Measurements from ENCODE around the gene SLC47A1. TPM values are rescaled to one million over a fixed set of nuclear protein-coding genes. Genes with fewer than 3 reads are reported as not detected.

Gene SLC47A1
- total and polyA plus RNA-seq, 2 of the 13 experiments (the other 11 are each of a cell fraction or from before 2014, with no cell fraction given) = 42.1 to 67.5 TPM

- TF ChIP-seq ATF2 (CRISPR knock-in tag; IDR thresholded peaks at IDR 0.05) (0 out of 2 replicates have a peak, but pooled peaks have one; percentile 22), MIER3 (CRISPR knock-in tag; IDR thresholded peaks at IDR 0.05; ENCODE audit: borderline replicate concordance) (no peak), EP300 (IDR thresholded peaks at IDR 0.05; ENCODE audit: low read depth in 2 of 2, low read length in 2 of 2) (peak in 1 of 2 experiments; percentile 58; a peak in 1 of 4 replicates), EP300 (CRISPR knock-in tag; IDR thresholded peaks at IDR 0.05; ENCODE audit: borderline replicate concordance) (no peak), PHF21A (CRISPR knock-in tag; IDR thresholded peaks at IDR 0.05) (peak; percentile 55; the same call in 1 of the 2 replicates), ZNF614 (CRISPR knock-in tag; IDR thresholded peaks at IDR 0.05; ENCODE audit: borderline replicate concordance) (0 out of 2 replicates have a peak, but pooled peaks have one; percentile 10), RXRB (CRISPR knock-in tag; IDR thresholded peaks at IDR 0.05; ENCODE audit: borderline replicate concordance) (peak; percentile 27; the same call in 1 of the 2 replicates), SOX5 (CRISPR knock-in tag; IDR thresholded peaks at IDR 0.05; ENCODE audit: borderline replicate concordance) (peak; percentile 57; the same call in 1 of the 2 replicates), ZBTB20 (CRISPR knock-in tag; IDR thresholded peaks at IDR 0.05; ENCODE audit: borderline replicate concordance, low read depth) (0 out of 2 replicates have a peak, but pooled peaks have one; percentile 41), PRDM10 (CRISPR knock-in tag; IDR thresholded peaks at IDR 0.05; ENCODE audit: low read depth) (no peak), PAXIP1 (CRISPR knock-in tag; conservative IDR thresholded peaks at IDR 0.05) (0 out of 2 replicates have a peak, but pooled peaks have one; percentile 49), ZNF687 (CRISPR knock-in tag; IDR thresholded peaks at IDR 0.05) (peak; percentile 86), NCOA1 (CRISPR knock-in tag; IDR thresholded peaks at IDR 0.05) (0 out of 2 replicates have a peak, but pooled peaks have one; percentile 52), GATAD2A (CRISPR knock-in tag; IDR thresholded peaks at IDR 0.05) (0 out of 2 replicates have a peak, but pooled peaks have one; percentile 21), ZNF543 (CRISPR knock-in tag; IDR thresholded peaks at IDR 0.05) (0 out of 2 replicates have a peak, but pooled peaks have one; percentile 8), CBFB (CRISPR knock-in tag; IDR thresholded peaks at IDR 0.05) (no peak), NCOR1 (IDR thresholded peaks at IDR 0.05; ENCODE audit: borderline replicate concordance, low read length) (0 out of 2 replicates have a peak, but pooled peaks have one; percentile 14)
Measured at GRCh38 chr17:19551165-19551564, 17.5 kb downstream of the SLC47A1 start (continued).
